COLO668 (cell line): ENCODE data around the gene KLHL29.

Experiments used
- DNase-seq: peaks from one replicate; lab custom pipeline; 2025; ENCODE audit not compliant: unreplicated experiment; lab: John Stamatoyannopoulos, UW

The KLHL29 gene

GRCh38 chr2:23394700-23395099 is 9.7 kb downstream of the KLHL29 start:
- no peak for DNase-seq

- DNase-seq, result no peak
Measured at GRCh38 chr2:23397478-23397877, 12.5 kb downstream of the KLHL29 start.

DNA sequence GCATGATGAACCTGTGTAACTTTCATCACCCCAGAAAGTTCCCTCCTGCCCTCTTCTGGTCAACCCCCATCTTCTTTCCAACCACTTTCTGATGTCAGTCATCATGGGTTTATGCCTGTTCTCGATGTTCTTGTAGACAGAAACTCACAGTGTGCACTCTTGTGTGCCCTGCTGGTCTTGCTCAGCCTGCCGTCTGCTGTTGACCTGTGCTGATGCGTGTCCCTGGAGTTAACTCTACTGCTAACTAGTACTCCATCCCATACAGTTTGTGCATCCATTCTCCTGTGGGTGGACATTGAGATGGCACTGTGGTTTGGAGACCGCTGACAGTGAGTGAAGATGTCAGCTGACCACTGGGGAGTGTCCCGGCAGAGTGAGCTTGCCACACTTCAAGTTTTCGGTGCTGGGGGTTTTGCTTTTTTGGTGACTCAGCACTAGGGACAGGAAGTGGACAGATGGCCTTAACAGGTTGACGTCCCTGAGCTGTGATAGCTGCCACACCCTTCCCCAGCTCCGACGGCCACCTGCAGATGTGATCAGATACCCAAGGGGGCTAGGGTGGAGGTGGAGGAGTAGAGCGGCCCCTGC is 14.8 kb downstream of the KLHL29 start:
- no peak for DNase-seq

GRCh38 chr2:23400703-23401102 is 15.7 kb downstream of the KLHL29 start:
- no peak for DNase-seq

- DNase-seq, result no peak
Measured at GRCh38 chr2:23401427-23402204, 16.6 kb downstream of the KLHL29 start.

DNA sequence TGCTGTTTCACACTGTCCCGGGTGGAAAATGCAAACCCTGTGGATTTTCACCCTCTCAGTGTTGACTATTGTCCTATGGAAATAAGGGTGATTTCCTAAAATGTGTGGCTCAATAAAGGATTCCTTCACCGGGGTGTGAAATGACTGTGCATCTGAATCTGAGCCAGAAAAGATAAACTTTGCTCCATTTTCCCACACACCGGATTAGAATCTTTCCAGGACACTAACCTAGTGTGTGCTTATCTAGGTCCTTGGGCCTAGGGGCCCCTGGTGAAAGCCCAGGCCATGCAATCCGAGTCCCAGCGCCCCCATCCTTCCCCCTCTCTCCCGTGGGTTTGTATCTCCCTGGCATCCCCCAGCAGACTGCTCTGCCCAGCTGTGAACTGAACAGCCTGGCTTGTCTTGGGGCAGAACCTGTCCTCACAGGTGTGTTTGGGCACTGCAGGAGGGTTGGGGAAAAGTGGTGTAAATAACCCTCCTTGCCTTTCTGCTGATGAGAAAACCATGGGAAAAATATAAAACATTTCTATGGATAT is 17.3 kb downstream of the KLHL29 start:
- no peak for DNase-seq

DNA sequence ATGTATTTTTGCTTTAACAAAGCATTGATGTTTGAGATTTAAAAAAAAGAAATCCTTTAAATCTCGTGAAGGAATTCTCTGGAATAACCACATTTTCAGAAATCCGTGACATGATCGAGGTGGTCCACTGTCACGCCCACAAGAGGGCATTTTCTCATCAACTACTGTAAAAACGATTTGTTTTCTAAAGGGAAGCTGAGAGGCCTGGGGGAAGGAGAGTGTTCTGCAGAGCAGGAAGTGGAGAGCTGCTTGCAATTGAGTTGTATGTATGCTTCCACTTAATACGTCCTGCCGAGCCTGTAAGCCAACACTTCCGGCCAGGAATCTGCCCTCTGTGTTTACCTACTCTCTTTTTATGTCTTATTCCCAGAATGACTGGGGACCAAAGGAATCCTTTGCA is 19.4 kb downstream of the KLHL29 start:
- DNase-seq, result peak; percentile 61

DNA sequence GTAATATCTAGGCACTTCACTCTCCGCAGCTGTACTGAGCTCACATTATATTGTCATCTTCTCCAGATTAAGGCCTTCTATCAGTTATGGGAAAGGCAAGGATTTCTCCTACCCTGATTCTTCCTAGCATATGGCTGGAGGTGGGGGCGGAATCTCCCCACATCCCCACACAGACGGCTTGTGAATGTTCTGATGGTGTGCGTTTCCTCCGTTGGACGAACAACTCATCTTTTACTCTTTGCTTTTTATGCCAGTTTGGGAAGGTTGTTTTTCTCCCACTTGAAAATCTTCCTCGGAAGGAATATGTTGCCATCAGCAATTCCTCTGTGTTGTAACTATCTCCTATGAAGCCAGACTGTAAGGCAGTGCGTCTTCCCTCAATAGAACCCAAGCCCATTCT is 24.3 kb downstream of the KLHL29 start:
- no peak for DNase-seq

DNA sequence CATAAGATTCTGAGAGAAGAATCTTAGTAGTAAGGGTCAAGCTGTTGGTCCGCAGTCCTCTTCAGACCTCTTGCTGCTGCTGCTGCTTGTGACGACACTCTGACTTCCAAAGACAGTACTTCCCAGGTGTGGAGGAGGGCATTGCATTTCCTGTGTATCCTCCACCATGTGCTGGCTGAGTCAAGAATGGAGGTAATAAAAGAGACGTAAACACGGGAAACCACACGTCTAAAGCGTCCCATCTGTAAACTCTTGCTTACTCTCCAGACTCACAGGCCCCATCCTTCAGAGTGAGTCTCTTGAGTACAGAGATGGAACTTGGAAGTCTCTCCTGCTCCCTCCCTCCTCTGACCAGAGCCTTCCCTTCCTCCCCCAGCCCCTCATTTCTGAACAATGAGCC is 25.6 kb downstream of the KLHL29 start:
- DNase-seq, result no peak

GRCh38 chr2:23411752-23412431 is 26.9 kb downstream of the KLHL29 start:
- DNase-seq, result no peak

GRCh38 chr2:23412556-23413155 is 27.7 kb downstream of the KLHL29 start:
- no peak for DNase-seq

DNA sequence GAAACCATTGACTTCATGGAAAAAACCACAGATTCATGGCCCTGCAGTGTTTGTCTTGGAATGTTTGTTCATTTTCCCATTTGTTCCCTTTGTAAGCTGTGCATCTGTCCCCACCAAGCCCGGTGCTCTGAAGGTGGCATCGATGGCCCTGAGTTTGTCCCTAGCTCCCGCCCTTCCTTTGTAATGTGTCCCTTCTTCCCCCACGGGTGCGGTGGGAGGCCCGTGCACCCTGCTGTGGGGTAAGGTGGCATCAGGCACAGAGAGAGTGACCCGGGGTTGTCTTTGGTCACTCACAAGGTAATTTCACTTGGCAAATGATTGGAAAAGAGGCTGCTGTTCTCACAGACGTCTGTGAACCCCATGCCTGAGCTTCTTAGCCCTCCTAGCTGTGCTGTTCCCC is 28.7 kb downstream of the KLHL29 start:
- DNase-seq, result no peak

DNA sequence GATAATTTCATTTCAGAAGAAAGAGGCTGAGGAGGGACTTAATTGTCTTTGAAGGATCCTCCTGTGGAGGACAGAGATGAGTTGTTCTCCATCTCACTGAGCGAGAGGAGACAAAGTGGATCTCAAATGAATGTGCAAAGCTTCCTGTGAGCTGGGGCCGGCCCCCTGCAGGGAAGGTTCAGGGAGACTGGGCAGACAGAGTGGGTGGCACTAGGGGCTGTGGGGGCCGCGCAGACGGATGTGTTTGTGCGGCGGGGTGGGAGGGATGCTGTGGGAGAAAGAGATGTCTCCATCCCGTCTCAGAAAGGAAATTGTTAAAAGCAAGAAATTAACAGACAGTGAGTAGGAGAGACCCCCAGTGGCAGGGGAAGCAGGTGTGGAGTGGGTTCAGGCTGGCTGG is 29.1 kb downstream of the KLHL29 start:
- no peak for DNase-seq

DNA sequence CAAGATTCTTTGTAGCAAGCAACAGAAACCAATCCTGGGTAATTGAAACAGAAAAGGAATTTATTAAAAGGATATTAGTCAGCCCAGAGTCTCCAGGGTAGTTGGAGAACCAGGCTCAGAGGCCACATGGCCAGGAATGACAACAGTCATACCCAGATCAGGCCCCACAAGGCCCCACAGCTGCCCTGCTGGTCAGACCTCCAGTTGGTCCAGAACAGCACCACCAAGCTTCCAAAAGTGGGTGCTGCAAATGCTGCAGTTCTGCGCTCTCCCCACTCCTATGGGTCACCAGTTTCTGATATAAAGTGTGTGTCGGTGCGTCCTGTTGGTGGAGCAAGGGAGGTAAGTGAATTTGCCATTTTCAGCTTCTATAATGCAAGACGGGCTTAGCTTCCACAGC is 29.9 kb downstream of the KLHL29 start:
- no peak for DNase-seq

DNA sequence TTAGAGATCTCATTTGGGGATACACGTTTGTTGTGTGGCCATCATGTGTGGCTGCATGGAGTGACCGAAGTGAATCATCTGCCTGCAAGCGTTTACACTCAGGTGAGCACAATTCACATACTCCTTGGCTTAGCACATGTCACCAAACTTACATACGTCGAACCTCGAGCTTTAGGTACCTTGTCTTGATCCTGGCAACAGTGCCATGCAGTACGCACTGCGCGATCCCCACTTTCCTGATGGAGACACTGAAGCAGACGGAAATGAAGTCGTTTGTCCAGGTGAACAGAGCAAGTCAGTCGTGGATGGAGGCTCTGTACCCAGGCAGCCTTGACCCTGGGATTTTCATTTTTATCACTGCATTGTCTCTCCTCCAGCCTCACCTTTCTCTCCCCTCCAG is 32.3 kb downstream of the KLHL29 start:
- no peak for DNase-seq

- DNase-seq, result no peak
Measured at GRCh38 chr2:23418056-23418455, 33.1 kb downstream of the KLHL29 start.

GRCh38 chr2:23418461-23418911 is 33.5 kb downstream of the KLHL29 start:
- no peak for DNase-seq

DNA sequence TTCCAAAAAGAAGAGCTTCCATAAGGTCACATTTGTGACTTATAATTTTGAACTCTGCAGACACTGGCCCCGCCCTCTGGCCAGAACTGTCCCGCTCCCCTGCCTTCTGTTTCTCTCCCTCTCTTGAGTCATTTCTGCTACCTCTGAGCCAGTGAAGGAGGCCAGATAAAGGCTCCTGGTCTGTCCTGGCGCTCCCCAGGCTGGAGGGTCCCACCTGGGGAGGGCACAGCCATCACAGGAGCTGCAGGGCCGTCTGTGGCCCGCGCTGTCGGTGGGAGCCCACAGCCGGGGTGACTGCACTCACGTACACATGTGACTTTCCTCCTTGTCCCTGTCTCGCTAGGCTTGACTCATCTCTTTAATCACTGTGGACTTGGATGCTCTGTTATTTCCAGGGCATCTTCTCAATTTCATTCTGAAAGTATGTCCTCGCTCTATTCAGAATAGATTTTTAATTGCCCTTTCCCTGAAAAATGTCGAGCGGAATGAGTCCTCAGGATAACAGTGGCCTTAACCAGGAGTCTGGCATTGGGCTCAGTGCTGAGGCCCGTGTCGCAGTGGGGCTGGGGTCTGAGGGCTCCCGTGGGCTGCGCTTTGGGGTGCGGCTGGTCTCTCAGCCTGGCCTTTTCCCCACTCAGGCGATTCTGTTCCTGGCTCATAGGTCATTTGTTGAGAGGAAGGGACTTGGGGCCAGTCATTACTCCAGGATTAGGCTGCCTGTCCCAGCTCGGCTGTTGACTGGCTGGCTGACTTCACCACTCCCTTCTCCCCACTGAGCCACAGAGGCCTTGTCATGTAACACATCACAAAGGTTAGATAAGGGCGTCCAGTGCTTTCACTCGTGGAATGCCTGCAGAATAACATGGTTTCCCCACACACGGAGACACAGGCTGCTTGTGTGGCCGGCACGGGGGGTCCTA is 34.5 kb downstream of the KLHL29 start:
- DNase-seq, result no peak

- no peak for DNase-seq
Measured at GRCh38 chr2:23420091-23420839, 35.3 kb downstream of the KLHL29 start.
